Uterus (tissue), 2 donors: ENCODE results near the gene FTSJ1.

Source experiments
- POLR2A ChIP-seq, 2 donors: fragments of 450-650 bp; IDR thresholded peaks; one replicate each; pipeline ENCODE4 v1.6.1; 2016; ENCODE audit warnings: antibody characterized with exemption in 2 of 2, mild to moderate bottlenecking in 1 of 2, moderate library complexity in 1 of 2
- TF ChIP-seq, protein P1 (sequence below), 4 experiments: fragments of 200-600 bp in 2 of 4; fragments of 450-650 bp in 2 of 4; sonication (generic) in 2 of 4; IDR thresholded peaks; one replicate each; pipeline ENCODE4 v1.5.1; 2016 to 2019; ENCODE audit warnings: antibody characterized with exemption in 4 of 4, mild to moderate bottlenecking in 2 of 4, moderate library complexity in 1 of 4

DNA sequence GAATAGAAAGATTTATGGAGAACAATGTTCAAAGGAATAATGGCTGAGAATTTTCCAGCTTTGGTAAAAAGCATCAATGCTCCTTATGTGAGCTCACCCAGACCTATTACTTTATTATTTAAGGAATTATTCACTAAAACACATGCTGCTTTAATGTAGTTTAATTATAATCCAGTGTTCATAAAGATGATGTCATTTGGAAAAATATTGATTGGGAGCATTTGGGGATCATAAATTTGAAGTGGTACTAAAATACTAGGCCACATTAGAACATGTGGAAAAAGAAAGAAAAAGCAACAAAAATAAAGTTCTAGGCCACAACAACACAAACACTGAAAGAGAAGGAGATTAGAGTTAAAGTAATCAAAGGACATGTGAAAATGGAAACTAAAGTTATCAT is 25.9 kb upstream of the FTSJ1 start:
- TF ChIP-seq, protein P1, sequence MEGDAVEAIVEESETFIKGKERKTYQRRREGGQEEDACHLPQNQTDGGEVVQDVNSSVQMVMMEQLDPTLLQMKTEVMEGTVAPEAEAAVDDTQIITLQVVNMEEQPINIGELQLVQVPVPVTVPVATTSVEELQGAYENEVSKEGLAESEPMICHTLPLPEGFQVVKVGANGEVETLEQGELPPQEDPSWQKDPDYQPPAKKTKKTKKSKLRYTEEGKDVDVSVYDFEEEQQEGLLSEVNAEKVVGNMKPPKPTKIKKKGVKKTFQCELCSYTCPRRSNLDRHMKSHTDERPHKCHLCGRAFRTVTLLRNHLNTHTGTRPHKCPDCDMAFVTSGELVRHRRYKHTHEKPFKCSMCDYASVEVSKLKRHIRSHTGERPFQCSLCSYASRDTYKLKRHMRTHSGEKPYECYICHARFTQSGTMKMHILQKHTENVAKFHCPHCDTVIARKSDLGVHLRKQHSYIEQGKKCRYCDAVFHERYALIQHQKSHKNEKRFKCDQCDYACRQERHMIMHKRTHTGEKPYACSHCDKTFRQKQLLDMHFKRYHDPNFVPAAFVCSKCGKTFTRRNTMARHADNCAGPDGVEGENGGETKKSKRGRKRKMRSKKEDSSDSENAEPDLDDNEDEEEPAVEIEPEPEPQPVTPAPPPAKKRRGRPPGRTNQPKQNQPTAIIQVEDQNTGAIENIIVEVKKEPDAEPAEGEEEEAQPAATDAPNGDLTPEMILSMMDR (IDR thresholded peaks at IDR 0.05), result no peak
- no peak for TF ChIP-seq POLR2A (IDR thresholded peaks at IDR 0.05)
